GM15510 (cell line): ENCODE data around the gene TRIM72.

Experiments
- POLR2A ChIP-seq: IDR thresholded peaks from 3 replicates; pipeline ENCODE4 v1.6.1; 2011; ENCODE audit warnings: borderline replicate concordance; ENCODE audit not compliant: insufficient read length; ENCODE audit errors: extremely low read depth

The TRIM72 gene

DNA sequence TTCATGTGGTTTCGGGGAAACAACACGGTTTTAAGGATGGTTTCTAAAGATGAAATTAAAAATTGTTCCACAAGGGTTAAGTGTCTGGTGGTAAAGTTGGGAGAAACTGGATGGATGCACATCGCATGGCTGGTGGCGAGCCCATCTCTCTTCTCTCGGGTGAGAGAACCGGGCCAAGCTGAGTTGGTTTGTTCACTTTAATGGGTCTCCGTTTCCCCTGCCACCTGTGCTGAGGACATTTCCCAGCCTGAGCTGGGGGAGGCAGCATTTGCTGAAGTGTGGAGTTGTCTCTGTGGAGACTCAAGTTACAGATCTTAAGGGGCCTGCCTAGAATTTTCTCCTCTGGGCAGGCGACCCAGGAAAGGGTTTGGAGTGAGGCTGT lies 26.1 kb upstream of the TRIM72 start:
- TF ChIP-seq POLR2A = no peak

DNA sequence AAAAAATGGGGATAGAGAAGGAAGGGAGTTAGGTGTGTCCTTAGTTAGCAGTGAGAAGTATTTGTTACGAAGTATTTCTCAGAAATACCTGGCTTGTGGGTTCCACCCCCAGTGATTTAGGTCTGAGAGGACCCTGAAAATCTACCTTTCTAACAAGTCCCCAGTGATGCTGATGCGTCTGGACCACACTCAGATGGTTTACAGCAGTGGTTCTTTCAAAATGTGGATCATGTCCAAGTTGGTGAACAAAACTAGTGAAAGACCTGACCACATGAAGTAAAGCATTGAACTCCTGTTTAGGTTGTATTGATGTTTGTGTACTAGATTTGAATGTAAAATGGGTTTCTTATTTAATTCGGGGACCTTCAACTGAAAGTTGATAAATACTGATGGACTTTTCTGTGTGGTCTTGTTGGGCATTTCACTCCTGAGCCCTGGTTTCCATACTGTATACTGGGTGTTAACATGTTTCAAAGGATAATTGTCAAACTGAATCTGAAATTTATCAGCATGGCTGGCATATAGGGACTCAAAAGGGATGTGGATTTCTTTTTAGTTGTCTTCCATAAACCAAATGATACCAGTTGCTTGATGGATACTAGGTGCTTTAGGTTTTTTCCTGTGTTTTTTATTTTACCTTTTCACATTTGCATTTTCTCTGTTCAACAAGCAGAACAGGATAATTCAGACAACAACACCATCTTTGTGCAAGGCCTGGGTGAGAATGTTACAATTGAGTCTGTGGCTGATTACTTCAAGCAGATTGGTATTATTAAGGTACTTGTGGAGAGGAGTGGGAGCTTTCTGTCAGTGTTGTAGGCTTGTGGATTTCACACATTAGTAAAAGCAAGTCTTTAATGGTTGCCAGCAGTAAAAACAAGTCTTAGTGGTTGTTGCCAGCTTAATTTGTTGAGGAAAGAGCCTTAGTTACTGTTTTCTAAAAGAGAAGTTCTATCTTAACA lies 25.2 kb upstream of the TRIM72 start:
- TF ChIP-seq POLR2A = no peak

DNA sequence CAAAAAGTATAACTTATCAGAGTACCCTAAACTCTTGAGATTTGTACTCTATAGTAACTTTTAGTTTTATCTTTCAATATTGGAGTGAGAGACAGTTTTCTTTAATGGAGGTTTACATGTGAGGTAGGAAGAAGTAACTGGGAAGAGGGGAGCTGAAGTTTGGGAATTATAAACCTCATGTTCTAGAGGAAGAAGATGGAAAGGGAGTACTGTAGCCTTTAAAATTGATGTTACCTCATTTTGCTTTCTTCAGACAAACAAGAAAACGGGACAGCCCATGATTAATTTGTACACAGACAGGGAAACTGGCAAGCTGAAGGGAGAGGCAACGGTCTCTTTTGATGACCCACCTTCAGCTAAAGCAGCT lies 24.5 kb upstream of the TRIM72 start:
- no peak for TF ChIP-seq POLR2A

DNA sequence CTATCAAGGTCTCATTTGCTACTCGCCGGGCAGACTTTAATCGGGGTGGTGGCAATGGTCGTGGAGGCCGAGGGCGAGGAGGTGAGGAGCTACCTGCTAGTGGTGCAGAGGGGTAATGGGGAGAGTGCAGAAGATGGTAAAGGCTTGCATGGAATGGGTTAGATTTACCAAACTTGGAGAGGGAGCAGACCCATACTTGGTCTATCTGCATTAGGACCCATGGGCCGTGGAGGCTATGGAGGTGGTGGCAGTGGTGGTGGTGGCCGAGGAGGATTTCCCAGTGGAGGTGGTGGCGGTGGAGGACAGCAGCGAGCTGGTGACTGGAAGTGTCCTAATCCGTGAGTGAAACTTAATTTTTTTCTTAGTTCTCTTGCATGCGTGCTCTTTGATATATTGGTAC lies 23.9 kb upstream of the TRIM72 start:
- no peak for TF ChIP-seq POLR2A

DNA sequence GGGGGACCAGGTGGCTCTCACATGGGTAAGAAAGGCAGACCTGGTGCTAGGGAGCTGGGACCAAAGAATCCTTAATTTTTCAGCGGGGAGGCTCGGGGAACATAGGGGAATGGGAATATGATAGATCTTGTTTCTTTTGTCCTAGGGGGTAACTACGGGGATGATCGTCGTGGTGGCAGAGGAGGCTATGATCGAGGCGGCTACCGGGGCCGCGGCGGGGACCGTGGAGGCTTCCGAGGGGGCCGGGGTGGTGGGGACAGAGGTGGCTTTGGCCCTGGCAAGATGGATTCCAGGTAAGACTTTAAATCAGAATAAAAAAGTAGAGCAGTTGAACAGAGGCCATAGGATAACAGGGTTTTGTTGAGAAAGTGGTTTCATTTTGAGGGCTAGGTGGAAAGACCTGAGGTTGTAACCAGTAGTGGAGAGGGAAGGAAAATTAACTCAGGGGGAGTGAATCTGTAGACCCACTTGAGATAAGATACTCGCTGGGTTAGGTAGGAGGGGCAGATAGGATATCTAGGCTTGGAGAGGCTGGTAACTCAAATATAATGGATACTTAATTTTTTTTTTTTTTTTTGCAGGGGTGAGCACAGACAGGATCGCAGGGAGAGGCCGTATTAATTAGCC lies 23.0 kb upstream of the TRIM72 start:
- no peak for TF ChIP-seq POLR2A

DNA sequence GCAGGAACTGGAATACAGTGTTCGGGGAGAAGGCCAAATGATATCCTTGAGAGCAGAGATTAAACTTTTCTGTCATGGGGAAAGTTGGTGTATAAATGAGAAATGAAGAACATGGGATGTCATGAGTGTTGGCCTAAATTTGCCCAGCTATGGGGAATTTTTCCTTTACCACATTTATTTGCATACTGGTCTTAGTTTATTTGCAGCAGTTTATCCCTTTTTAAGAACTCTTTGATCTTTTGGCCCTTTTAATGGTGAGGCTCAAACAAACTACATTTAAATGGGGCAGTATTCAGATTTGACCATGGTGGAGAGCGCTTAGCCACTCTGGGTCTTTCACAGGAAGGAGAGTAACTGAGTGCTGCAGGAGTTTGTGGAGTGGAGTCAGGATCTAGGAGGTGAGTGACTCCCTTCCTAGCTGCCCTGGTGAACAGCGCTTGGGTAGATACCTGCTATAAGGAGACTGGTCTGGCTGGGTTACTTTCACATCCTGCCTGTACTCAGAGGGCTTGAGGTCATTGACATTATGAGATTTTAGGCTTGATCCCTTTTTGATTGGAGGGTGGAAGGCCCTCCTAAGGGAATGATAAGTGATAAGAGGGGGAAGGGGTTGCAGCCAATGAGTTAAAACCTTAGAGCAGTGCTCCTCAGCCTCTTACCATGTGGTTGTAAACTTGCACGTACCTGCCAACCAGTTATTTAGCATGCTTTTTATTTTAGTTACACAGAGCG lies 22.1 kb upstream of the TRIM72 start:
- TF ChIP-seq POLR2A = no peak

DNA sequence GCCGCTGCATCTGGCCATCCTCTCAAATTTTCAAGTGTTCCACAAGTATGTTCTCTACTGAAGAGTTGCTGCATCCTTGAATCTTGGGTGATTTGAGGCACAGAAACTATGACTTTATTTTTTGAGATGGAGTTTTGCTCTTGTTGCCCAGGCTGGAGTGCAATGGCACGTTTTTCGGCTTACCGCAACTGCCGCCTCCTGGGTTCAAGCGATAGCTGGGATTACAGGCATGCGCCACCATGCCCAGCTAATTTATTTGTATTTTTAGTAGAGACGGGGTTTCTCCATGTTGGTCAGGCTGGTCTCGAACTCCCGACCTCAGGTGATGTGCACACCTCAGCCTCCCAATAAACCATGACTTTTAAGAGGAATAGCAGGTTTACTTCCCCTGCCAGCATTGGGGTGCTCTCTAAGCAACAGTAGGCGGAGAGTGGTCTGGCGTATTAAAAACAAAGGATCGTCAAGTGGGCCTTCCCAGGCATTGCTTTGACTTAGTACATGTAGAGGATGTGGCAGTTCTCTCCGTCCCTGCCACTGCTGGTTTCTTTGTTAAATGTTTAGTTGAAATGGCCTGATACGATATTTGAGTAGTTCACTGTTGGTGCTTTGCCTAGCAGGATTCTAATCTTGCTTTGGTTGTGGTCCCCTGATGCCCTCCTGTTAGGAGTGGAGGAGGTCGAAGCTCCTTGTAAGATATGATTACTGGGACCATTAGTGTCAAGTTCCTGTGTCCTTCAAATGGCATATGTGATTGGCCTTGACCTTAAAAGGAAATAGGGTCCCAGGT lies 20.9 kb upstream of the TRIM72 start:
- no peak for TF ChIP-seq POLR2A

DNA sequence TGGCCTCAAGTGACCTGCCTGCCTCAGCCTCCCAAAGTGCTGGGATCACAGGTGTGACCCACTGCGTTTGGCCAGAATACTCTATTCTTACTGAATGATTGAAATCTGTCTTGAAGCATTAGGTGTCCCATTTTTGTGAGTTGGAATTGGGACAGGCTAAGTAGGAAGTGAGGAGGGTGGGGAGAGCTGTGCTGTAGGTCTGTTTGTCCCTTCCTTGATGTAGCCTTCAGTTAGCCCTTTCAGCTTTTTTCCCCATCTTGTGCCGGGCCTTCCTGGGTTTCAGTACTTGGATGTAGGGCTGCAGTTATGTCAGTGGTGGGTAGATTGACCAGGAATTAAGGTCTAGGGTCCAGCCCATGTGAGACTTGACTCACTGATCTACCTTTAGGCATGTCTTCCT lies 20.0 kb upstream of the TRIM72 start:
- TF ChIP-seq POLR2A = no peak

DNA sequence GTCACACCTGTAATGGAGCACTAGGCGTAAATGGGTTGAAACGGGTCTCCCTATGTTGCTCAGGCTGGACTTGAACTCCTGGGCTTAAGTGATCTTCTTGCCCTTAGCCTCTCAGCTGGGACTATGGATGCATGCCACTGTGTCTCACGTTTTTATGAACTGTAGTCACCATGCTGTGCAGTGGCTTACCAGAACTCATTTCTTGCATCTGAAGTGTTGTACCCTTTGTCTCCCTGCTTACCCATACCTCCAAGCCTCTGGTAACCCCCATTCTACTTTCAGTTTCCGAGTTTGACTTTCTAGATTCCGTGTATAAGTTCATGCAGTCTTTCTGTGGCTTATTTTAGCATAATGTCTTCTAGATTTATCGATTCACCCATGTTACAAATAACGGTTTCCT lies 19.0 kb upstream of the TRIM72 start:
- no peak for TF ChIP-seq POLR2A

DNA sequence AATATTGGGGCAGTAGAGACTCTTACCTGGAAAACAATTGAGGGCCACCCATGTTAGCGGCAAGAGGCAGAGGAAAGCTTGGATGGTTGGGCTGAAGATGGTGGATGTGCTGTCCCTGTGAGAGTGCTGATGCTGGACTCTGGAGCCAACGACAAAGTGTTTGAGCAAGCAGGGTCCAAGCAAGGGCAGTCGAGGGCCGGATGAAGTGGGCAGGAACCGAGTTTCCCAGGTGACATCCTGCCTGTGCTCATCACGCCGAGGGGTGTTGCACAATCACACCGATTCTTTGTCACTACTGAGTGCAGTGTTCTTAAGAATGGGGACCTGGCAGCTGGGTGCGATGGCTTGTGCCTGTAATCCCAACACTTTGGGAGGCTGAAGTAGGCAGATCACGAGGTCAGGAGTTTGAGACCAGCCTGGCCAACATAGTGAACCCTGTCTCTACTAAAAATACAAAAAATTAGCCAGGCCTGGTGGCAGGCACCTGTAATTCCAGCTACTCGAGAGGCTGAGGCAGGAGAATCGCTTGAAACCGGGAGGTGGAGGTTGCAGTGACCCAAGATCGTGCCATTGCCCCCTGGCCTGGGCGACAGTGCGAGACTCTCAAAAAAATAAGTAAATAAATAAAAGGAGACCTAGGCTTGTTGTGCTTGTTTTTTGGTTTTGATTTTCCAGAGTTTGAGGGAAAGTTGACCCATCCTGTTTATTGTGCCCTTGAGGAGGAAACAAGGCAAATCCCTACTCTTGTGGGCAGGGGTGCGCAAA lies 17.4 kb upstream of the TRIM72 start:
- TF ChIP-seq POLR2A = no peak

DNA sequence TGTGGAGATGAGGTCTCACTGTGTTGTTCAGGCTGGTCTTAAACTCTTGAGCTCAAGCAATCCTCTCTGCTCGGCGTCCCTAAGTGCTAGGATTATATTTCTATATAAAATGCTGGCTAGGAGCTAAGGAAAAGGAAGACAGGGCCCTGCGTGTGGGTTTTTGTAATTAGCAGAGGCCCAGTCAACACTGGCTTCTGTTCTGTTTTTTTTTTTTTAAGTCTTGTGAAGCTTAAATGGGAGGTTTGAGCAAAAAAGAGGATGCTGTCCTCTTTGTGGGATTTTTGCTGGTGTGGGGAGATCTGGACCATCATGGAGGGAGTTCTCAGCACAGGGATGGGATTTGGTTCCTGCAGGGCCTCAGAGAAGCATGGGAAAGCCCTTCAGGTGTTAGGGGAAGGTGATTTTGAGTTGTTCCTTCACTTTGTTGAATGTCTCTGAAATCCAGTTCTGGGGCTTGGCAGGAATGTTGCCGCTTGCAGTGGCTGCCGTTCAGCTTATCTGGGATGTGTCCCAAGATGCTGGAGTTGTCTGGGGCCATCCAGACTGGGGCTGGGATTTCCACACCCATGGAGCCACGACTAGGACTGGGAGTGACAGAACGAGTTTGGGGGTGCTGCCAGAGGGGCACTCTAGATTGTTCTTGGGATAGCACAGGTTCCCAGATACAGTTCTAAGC lies 15.6 kb upstream of the TRIM72 start:
- no peak for TF ChIP-seq POLR2A

DNA sequence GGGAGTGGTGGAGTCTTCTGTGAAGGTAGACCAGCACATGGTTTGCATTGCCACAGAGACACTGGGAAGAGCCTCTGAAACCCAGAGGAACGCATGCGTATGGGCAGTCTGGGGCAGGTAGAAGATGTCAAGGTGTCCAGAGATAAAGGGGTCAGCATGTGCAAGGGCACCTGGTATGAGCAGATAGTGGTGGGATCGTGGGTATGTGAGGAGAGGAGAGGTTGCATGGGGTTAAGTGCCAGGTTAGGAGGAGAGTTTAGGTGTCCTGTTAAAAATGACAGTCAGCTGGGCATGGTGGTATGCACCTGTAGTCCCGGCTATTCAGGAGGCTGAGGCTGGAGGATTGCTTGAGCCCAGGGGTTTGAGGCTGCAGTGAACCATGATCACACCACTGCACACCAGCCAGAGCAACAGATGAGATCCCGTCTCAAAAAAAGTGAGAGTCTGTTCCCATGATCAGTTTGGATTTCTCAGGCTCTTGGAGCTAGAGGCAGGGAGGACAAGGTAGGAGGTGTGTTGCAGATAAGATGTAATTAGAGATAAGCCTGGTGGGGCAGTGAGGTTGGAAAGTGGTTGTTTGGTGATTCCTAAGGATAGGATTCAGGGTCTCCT lies 14.4 kb upstream of the TRIM72 start:
- no peak for TF ChIP-seq POLR2A
